OCI-LY7 (cell line): Measurements from ENCODE around the gene AGR3. TPM values are rescaled to one million over a fixed set of nuclear protein-coding genes. Genes with fewer than 3 reads are reported as not detected.

ENCODE experiments used
- BruUV-seq: library from RNA; stranded (reverse); fragments of 400-500 nt; replicated peaks from 2 replicates; lab custom pipeline; 2021; lab: Mats Ljungman, UMichigan
- CTCF ChIA-PET: fragments of 300-600 bp; sonication (Branson Sonifier 250); formaldehyde crosslinking; loops from one replicate; lab custom pipeline; 2022; ENCODE audit warnings: antibody characterized with exemption; ENCODE audit not compliant: unreplicated experiment; lab: Charles Lee
- POLR2A ChIA-PET: fragments of 300-600 bp; sonication (Branson Sonifier 250); formaldehyde crosslinking; loops from one replicate; lab custom pipeline; 2022; ENCODE audit warnings: antibody characterized with exemption; lab: Charles Lee
- DNase-seq: peaks from one replicate; pipeline ENCODE4 v3.0.0-alpha.2; 2015; ENCODE audit warnings: low spot score
- H2AFZ ChIP-seq: fragments of 200-600 bp; sonication (generic), shearing (Covaris generic); 2 replicates; pipeline ENCODE4 v1.6.1; 2014; ENCODE audit warnings: mild to moderate bottlenecking, antibody characterized with exemption, low read length, moderate library complexity
- H3K27ac ChIP-seq: fragments of 200-600 bp; sonication (generic); 2 replicates; pipeline ENCODE4 v1.5.1; 2014; ENCODE audit warnings: mixed run types, low read depth, mild to moderate bottlenecking, moderate library complexity, low read length, inconsistent platforms; ENCODE audit not compliant: poor library complexity, severe bottlenecking
- H3K36me3 ChIP-seq: fragments of 200-600 bp; sonication (generic); 2 replicates; pipeline ENCODE4 v1.6.1; 2014; ENCODE audit warnings: mild to moderate bottlenecking, antibody characterized with exemption, low read length, moderate library complexity, mixed read lengths; ENCODE audit not compliant: insufficient read depth
- H3K4me1 ChIP-seq: fragments of 200-600 bp; sonication (generic); 2 replicates; pipeline ENCODE4 v1.5.1; 2014; ENCODE audit warnings: mild to moderate bottlenecking, low read length; ENCODE audit not compliant: insufficient read depth, poor library complexity, severe bottlenecking
- H3K4me2 ChIP-seq: fragments of 200-600 bp; sonication (generic); 2 replicates; pipeline ENCODE4 v1.6.1; 2014; ENCODE audit warnings: mild to moderate bottlenecking, low read length
- H3K4me3 ChIP-seq: fragments of 200-600 bp; sonication (generic); 2 replicates; pipeline ENCODE4 v1.5.1; 2014; ENCODE audit warnings: mild to moderate bottlenecking, low read depth, low read length; ENCODE audit not compliant: poor library complexity, severe bottlenecking
- H3K79me2 ChIP-seq: fragments of 200-600 bp; sonication (generic); 2 replicates; pipeline ENCODE4 v1.6.1; 2016; ENCODE audit warnings: low read depth, mild to moderate bottlenecking, low read length, moderate library complexity, mixed read lengths; ENCODE audit not compliant: insufficient read depth
- H3K9me2 ChIP-seq: fragments of 200-600 bp; sonication (generic); 2 replicates; pipeline ENCODE4 v1.6.1; 2016; ENCODE audit warnings: mild to moderate bottlenecking, low read length, mixed read lengths; ENCODE audit not compliant: insufficient read depth
- H3K9me3 ChIP-seq: fragments of 200-600 bp; sonication (generic); 2 replicates; pipeline ENCODE4 v1.6.1; 2014; ENCODE audit warnings: mild to moderate bottlenecking, mixed run types, low read length, mixed read lengths
- H4K20me1 ChIP-seq: fragments of 200-600 bp; sonication (generic); 2 replicates; pipeline ENCODE4 v1.6.1; 2014; ENCODE audit warnings: mild to moderate bottlenecking, antibody characterized with exemption, low read length, moderate library complexity, mixed read lengths; ENCODE audit not compliant: insufficient read depth
- EZH2phosphoT487 ChIP-seq: fragments of 200-600 bp; sonication (generic); IDR thresholded peaks from 2 replicates; pipeline ENCODE4 v1.6.1; 2018; ENCODE audit warnings: low read depth, borderline replicate concordance, mild to moderate bottlenecking, mixed run types, antibody characterized with exemption, low read length, moderate library complexity, mixed read lengths
- intact Hi-C: fragments of 100-400 bp; cut with micrococcal nuclease; formaldehyde crosslinking; loops from one replicate; pipeline ENCODE4 v1.10.0; 2022; ENCODE audit not compliant: unreplicated experiment
- total RNA-seq, 2 experiments: library from RNA; depleted of rRNA in 1 of 2; stranded (reverse); fragments of >200 nt in 1 of 2; shearing (Covaris generic) in 1 of 2; gene quantifications; 2 replicates each; pipeline ENCODE4 v1.2.3, GENCODE V29; 2014 to 2022
- TF ChIP-seq, protein P1 (sequence below): fragments of 200-600 bp; sonication (generic); conservative IDR thresholded peaks from 2 replicates; pipeline ENCODE4 v1.5.1; 2014; ENCODE audit warnings: mild to moderate bottlenecking, antibody characterized with exemption, low read length, moderate library complexity, mixed read lengths

AGR3 gene
- total RNA-seq, 2 experiments from 2014 or later, result not detected

DNA sequence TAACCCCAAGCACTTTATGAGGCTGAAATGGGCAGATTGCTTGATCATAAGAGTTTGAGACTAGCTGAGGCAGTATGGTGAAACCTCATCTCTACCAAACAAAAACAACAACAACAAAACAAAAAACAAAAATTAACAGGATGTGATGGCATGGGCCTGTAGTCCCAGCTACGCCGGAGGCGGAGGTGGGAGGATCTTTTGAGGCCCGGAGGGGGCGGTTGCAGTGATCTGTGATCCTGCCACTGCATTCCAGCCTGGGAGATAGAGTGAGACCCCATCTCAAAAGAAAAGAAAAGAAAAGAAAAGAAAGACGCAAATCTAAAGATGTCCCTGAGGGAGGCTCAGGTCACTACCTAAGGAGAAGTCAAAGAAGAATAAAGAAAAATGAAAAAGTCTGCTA, 41.7 kb downstream of the AGR3 start:
- Histone ChIP-seq H3K9me2 (no peaks in the 10 kb centered on the region), H3K9me3 (no peaks in the 10 kb centered on the region), H2AFZ (no peak overlapping the region), H3K27ac (no peak overlapping the region), H4K20me1 (no peaks in the 10 kb centered on the region), H3K36me3 (no peaks in the 10 kb centered on the region), H3K4me2 (no peak overlapping the region), H3K4me3 (no peak overlapping the region), H3K79me2 (no peaks in the 10 kb centered on the region), H3K4me1 (no peaks in the 10 kb centered on the region)
- no peak for DNase-seq
- BruUV-seq, result no TSS peak
- ChIA-PET CTCF (no interaction called here), POLR2A (interaction anchor here (0.6 to 1.1 kb wide), 5 partner anchors 13 to 285 kb away, joined by 3 to 4 read pairs (median 3); no protein-coding TSS in a partner anchor)
- TF ChIP-seq, protein P1, sequence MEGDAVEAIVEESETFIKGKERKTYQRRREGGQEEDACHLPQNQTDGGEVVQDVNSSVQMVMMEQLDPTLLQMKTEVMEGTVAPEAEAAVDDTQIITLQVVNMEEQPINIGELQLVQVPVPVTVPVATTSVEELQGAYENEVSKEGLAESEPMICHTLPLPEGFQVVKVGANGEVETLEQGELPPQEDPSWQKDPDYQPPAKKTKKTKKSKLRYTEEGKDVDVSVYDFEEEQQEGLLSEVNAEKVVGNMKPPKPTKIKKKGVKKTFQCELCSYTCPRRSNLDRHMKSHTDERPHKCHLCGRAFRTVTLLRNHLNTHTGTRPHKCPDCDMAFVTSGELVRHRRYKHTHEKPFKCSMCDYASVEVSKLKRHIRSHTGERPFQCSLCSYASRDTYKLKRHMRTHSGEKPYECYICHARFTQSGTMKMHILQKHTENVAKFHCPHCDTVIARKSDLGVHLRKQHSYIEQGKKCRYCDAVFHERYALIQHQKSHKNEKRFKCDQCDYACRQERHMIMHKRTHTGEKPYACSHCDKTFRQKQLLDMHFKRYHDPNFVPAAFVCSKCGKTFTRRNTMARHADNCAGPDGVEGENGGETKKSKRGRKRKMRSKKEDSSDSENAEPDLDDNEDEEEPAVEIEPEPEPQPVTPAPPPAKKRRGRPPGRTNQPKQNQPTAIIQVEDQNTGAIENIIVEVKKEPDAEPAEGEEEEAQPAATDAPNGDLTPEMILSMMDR, result no peak
- no peak for TF ChIP-seq EZH2phosphoT487
- intact Hi-C loops, result no loop called here

DNA sequence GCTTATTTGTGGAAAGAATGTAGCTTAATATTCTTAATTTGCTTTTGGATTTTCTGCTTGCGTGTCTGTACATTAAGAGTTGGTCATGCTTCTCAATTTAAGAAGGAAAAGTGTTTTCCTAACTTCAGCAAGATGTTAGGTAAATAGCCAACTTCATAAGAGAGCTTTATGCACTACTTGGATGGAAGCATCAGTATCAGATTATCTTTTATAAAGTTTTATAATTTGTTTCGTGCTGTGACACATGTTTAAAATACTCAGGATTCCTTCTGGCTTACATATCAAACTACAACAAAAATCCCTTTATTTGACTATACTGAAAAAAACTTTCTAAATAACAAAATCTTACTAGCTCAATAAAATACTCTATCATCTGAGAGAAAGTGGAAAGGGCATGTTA, 42.1 kb downstream of the AGR3 start:
- H3K4me2 ChIP-seq, result no peak overlapping the region
- H3K79me2 ChIP-seq, result no peaks in the 10 kb centered on the region
- no TSS peak for BruUV-seq
- no peaks in the 10 kb centered on the region for H3K9me2 ChIP-seq
- intact Hi-C loops, result no loop called here
- no peaks in the 10 kb centered on the region for H3K4me1 ChIP-seq
- H3K4me3 ChIP-seq, result no peak overlapping the region
- no peak for TF ChIP-seq EZH2phosphoT487
- TF ChIP-seq, protein P1, result no peak
- no peaks in the 10 kb centered on the region for H3K36me3 ChIP-seq
- no peaks in the 10 kb centered on the region for H3K9me3 ChIP-seq
- no peak overlapping the region for H3K27ac ChIP-seq
- no peak overlapping the region for H2AFZ ChIP-seq
- no peaks in the 10 kb centered on the region for H4K20me1 ChIP-seq
- POLR2A ChIA-PET, result interaction anchor here (0.6 to 1.1 kb wide), 3 partner anchors 14 to 285 kb away, joined by 3 read pairs; no protein-coding TSS in a partner anchor
- no peak for DNase-seq
- CTCF ChIA-PET, result no interaction called here

DNA sequence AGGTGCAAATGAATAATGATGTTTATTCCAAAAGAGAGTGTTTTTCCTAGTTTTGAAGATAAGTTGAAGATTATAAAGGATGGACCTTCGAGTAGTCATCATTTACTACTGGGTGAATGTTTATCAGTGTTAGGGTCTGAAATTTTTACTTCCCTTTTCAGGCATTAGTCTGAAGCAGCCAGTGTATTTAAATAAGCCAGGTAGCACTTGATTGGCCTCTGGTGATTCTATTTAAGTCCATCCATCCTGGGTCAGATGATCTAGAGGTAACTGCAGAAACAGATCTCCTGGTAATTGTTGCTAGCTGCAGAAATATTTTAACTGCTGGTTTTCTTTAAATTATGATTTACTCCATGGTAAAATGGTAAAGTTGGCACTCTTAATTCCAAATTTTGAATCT, 42.9 kb downstream of the AGR3 start:
- DNase-seq, result no peak
- Histone ChIP-seq H3K79me2 (no peaks in the 10 kb centered on the region), H3K36me3 (no peaks in the 10 kb centered on the region), H2AFZ (no peak overlapping the region), H3K4me1 (no peaks in the 10 kb centered on the region), H3K9me3 (no peaks in the 10 kb centered on the region), H4K20me1 (no peaks in the 10 kb centered on the region), H3K4me3 (no peak overlapping the region), H3K4me2 (no peak overlapping the region; the same call in 1 of the 2 replicates), H3K9me2 (no peaks in the 10 kb centered on the region), H3K27ac (no peak overlapping the region)
- POLR2A ChIA-PET, result interaction anchor here (0.6 to 1.1 kb wide), 3 partner anchors 14 to 154 kb away, joined by 3 to 6 read pairs (median 3); no protein-coding TSS in a partner anchor
- TF ChIP-seq, protein P1, result no peak
- TF ChIP-seq EZH2phosphoT487, result no peak
- CTCF ChIA-PET, result no interaction called here
- BruUV-seq, result no TSS peak
- intact Hi-C loops, result no loop called here
